ENCODE measurements around the gene PXN. TPM values are rescaled to one million over a fixed set of nuclear protein-coding genes. Genes with fewer than 3 reads are reported as not detected.

Gene PXN
- total and polyA plus RNA-seq, 10 of the 15 experiments (the other 5 are each of a cell fraction or from before 2014, with no cell fraction given) = 1.0 to 32.0 (median 11.5) TPM

GRCh38 chr12:120209851-120210250 lies 55.7 kb downstream of the PXN start:
- no peak for TF ChIP-seq BACH1 (IDR thresholded peaks at IDR 0.05; ENCODE audit: borderline replicate concordance)
- no peak for TF ChIP-seq IKZF2 (IDR thresholded peaks at IDR 0.05)
- TF ChIP-seq ATF7 (IDR thresholded peaks at IDR 0.05; ENCODE audit: low read depth) = no peak
- no peak for TF ChIP-seq PKNOX1 (IDR thresholded peaks at IDR 0.05)
- no peak for TF ChIP-seq PAX8 (IDR thresholded peaks at IDR 0.05)
- TF ChIP-seq JUNB (IDR thresholded peaks at IDR 0.05) = no peak
- no peak for TF ChIP-seq FOXM1 (IDR thresholded peaks at IDR 0.05; ENCODE audit: low read depth, low read length)
- TF ChIP-seq ESRRA (IDR thresholded peaks at IDR 0.05; ENCODE audit: low read length) = no peak
- no peak for TF ChIP-seq CBX5 (IDR thresholded peaks at IDR 0.05; ENCODE audit: low read depth)
- no peak for TF ChIP-seq NRF1 (conservative IDR thresholded peaks at IDR 0.05; ENCODE audit: low read depth, low read length)
- no peak for TF ChIP-seq SIN3A (IDR thresholded peaks at IDR 0.05; ENCODE audit: low read depth, low read length)
- TF ChIP-seq IKZF1 (conservative IDR thresholded peaks at IDR 0.05) = no peak
- TF ChIP-seq DPF2 (IDR thresholded peaks at IDR 0.05) = no peak
- TF ChIP-seq STAT1 (conservative IDR thresholded peaks at IDR 0.05) = no peak
- no peak for TF ChIP-seq NFXL1 (IDR thresholded peaks at IDR 0.05; ENCODE audit: borderline replicate concordance)
- no peak for TF ChIP-seq POLR2A (IDR thresholded peaks at IDR 0.05; ENCODE audit: low read depth, low read length)
- ChIA-PET CTCF (no interaction called here), RAD21 (ENCODE audit: unreplicated experiment) (no interaction called here), POLR2A (interaction anchor here (0.6 kb wide), 1 partner anchor 378 kb away, joined by 3 read pairs; no protein-coding TSS in a partner anchor), SMC1A (ENCODE audit: uncharacterized antibody, unreplicated experiment) (interaction anchor here (1.1 kb wide), 1 partner anchor 15 kb away, joined by 3 read pairs; no protein-coding TSS in a partner anchor)
- H3K27me3 ChIP-seq (replicated peaks in 1 of 2; ENCODE audit: control insufficient read depth in 2 of 2, insufficient read depth in 2 of 2, low read length in 1 of 2) = no peaks in the 10 kb centered on the region
- DNase-seq (ENCODE audit: low read depth, low spot score) = no peak
- no peak overlapping the region for H3K4me2 ChIP-seq (ENCODE audit: control insufficient read depth, insufficient read depth)
- H3K9ac ChIP-seq (ENCODE audit: control insufficient read depth, insufficient read depth, low read length) = no peak overlapping the region
- intact Hi-C loops (cut with micrococcal nuclease; ENCODE audit: unreplicated experiment) (no loop called here), in situ Hi-C loops (cut with MboI) (no loop called here)
- H2AFZ ChIP-seq (ENCODE audit: control insufficient read depth, low read depth, low read length) = no peak overlapping the region
- H3K79me2 ChIP-seq (ENCODE audit: control insufficient read depth, insufficient read depth, low read length) = no peaks in the 10 kb centered on the region
- no peaks in the 10 kb centered on the region for H3K9me3 ChIP-seq (replicated peaks; ENCODE audit: control insufficient read depth, insufficient read depth, low read length)
- no TSS peak for BruUV-seq (replicated peaks)
- H3K27ac ChIP-seq (ENCODE audit: control insufficient read depth, insufficient read depth) = no peak overlapping the region
- FAIRE-seq = no peak
- H4K20me1 ChIP-seq (ENCODE audit: control insufficient read depth, insufficient read depth) = no peaks in the 10 kb centered on the region
- no peak for ATAC-seq
- peaks cover 0 to 3% of the 10 kb centered on the region in 2 experiments; a peak in 2 of 4 replicates for H3K36me3 ChIP-seq (ENCODE audit: control insufficient read depth in 2 of 2, insufficient read depth in 2 of 2, low read length in 1 of 2)
- H3K4me1 ChIP-seq (ENCODE audit: control insufficient read depth, insufficient read depth, low read length) = no peaks in the 10 kb centered on the region
- WGBS (ENCODE audit: insufficient coverage, insufficient replicate concordance, low lambda C conversion rate, missing lambda C conversion rate) = 91% methylated on average over 13 of the region's 13 CpGs
- no peak overlapping the region for H3K4me3 ChIP-seq
